Upper lobe of left lung (tissue), 4 donors: ENCODE data around the gene TMEM109.

ENCODE experiments used
- POLR2A ChIP-seq, 4 donors: fragments of 450-650 bp; IDR thresholded peaks; one replicate each; pipeline ENCODE4 v1.5.1; 2016 to 2017; ENCODE audit warnings: antibody characterized with exemption in 4 of 4, mild to moderate bottlenecking in 2 of 4
- TF ChIP-seq, protein P1 (sequence below), 6 experiments: fragments of 450-650 bp in 4 of 6; fragments of 200-600 bp in 2 of 6; sonication (generic) in 2 of 6; IDR thresholded peaks; one replicate each; pipeline ENCODE4 v1.5.1; 2016 to 2019; ENCODE audit warnings: antibody characterized with exemption in 6 of 6

DNA sequence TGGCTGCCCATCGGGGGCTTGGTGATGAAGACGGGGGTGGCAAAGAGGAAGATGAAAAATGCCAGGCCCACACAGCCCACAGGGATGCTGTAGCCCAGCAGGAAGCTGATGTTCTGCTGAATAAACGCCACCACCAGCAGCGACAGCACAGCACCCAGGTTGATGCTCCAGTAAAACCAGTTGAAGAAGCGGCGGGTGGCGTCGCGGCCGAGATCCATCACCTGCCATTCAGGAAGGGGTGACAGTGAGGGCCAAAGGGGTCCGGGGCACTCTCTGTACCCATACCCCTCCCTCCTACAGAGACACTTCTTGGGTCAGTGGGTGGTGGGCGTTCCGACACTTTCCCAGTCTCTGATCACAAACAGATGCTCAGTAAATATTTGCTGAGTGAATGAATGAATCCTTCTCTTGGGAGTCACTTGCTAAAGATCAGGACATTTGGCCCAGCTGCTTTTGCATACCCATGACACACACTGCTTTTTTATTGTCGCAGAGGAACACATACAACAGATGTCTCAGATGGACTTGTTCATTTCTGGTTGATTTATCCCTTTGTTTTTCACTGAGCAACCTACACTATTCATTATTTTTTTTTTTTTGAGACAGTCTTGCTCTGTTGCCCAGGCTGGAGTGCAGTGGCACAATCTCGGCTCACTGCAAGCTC, 32.8 kb downstream of the TMEM109 start:
- TF ChIP-seq, protein P1, sequence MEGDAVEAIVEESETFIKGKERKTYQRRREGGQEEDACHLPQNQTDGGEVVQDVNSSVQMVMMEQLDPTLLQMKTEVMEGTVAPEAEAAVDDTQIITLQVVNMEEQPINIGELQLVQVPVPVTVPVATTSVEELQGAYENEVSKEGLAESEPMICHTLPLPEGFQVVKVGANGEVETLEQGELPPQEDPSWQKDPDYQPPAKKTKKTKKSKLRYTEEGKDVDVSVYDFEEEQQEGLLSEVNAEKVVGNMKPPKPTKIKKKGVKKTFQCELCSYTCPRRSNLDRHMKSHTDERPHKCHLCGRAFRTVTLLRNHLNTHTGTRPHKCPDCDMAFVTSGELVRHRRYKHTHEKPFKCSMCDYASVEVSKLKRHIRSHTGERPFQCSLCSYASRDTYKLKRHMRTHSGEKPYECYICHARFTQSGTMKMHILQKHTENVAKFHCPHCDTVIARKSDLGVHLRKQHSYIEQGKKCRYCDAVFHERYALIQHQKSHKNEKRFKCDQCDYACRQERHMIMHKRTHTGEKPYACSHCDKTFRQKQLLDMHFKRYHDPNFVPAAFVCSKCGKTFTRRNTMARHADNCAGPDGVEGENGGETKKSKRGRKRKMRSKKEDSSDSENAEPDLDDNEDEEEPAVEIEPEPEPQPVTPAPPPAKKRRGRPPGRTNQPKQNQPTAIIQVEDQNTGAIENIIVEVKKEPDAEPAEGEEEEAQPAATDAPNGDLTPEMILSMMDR (IDR thresholded peaks at IDR 0.05) = no peak
- no peak for TF ChIP-seq POLR2A (IDR thresholded peaks at IDR 0.05)
